Measurements from ENCODE around the gene IMMT.

The IMMT gene

GRCh38 chr2:86211033-86211795 lies 16.0 kb upstream of the IMMT start:
- no peak overlapping the region for H3K4me3 ChIP-seq (ENCODE audit: low read depth, low read length)
- TF ChIP-seq, protein P1, sequence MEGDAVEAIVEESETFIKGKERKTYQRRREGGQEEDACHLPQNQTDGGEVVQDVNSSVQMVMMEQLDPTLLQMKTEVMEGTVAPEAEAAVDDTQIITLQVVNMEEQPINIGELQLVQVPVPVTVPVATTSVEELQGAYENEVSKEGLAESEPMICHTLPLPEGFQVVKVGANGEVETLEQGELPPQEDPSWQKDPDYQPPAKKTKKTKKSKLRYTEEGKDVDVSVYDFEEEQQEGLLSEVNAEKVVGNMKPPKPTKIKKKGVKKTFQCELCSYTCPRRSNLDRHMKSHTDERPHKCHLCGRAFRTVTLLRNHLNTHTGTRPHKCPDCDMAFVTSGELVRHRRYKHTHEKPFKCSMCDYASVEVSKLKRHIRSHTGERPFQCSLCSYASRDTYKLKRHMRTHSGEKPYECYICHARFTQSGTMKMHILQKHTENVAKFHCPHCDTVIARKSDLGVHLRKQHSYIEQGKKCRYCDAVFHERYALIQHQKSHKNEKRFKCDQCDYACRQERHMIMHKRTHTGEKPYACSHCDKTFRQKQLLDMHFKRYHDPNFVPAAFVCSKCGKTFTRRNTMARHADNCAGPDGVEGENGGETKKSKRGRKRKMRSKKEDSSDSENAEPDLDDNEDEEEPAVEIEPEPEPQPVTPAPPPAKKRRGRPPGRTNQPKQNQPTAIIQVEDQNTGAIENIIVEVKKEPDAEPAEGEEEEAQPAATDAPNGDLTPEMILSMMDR (IDR thresholded peaks at IDR 0.05; ENCODE audit: low read depth, low read length): no peak

GRCh38 chr2:86204458-86204857 lies 9.2 kb upstream of the IMMT start:
- TF ChIP-seq, protein P1 (IDR thresholded peaks at IDR 0.05; ENCODE audit: low read depth, low read length): no peak
- no peak overlapping the region for H3K4me3 ChIP-seq (ENCODE audit: low read depth, low read length)

GRCh38 chr2:86203614-86204013 lies 8.4 kb upstream of the IMMT start:
- TF ChIP-seq, protein P1 (IDR thresholded peaks at IDR 0.05; ENCODE audit: low read depth, low read length): no peak

GRCh38 chr2:86202702-86203101 lies 7.4 kb upstream of the IMMT start:
- TF ChIP-seq, protein P1 (IDR thresholded peaks at IDR 0.05; ENCODE audit: low read depth, low read length): no peak
- H3K4me3 ChIP-seq (ENCODE audit: low read depth, low read length): no peak overlapping the region

More at GRCh38 chr2:86203614-86204013, 8.4 kb upstream of the IMMT start:
- H3K4me3 ChIP-seq (ENCODE audit: low read depth, low read length): no peak overlapping the region

DNA sequence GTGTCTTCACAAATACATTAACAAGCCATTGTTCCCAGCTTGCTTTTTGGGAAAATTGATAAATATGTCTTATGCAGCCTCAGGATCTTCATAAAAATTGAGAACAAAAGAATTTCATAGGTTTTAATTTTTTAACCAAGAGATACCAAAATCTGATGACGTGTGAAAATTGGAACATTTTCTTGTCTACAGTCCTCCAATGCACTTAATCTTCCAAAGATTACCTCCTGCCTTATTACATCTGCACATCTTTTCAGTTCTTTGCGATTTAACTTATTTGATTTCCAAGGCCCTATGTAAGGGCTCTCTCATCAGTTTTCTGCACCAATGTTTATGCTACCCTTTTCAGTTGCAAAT lies 7.1 kb upstream of the IMMT start:
- TF ChIP-seq, protein P1 (IDR thresholded peaks at IDR 0.05; ENCODE audit: low read depth, low read length): no peak
- no peak overlapping the region for H3K4me3 ChIP-seq (ENCODE audit: low read depth, low read length)

- H3K4me3 ChIP-seq (ENCODE audit: low read depth, low read length): no peak overlapping the region
- TF ChIP-seq, protein P1 (IDR thresholded peaks at IDR 0.05; ENCODE audit: low read depth, low read length): no peak
These were observed 6.5 kb upstream of the IMMT start for GRCh38 chr2:86201671-86202335.

- peak overlapping the region; percentile 92; the same call in 1 of the 2 replicates for H3K4me3 ChIP-seq (ENCODE audit: low read depth, low read length)
These were observed 5.3 kb upstream of the IMMT start for GRCh38 chr2:86200564-86200963.
